K562 (cell line): ENCODE results near the gene AZU1. TPM values are rescaled to one million over a fixed set of nuclear protein-coding genes. Genes with fewer than 3 reads are reported as not detected.
A peak's percentile ranks its signal among the peaks of the same experiment; 100 is the strongest.

ENCODE experiments used
- ATAC-seq: fragments of 200-7000 bp; cut with Tn5 transposase; 3 replicates; pipeline ENCODE4 v1.9.1; 2020; ENCODE audit warnings: moderate library complexity
- BruUV-seq: library from RNA; stranded (reverse); fragments of 400-500 nt; replicated peaks from 2 replicates; lab custom pipeline; 2021; lab: Mats Ljungman, UMichigan
- CTCF ChIA-PET: fragments of 300-600 bp; formaldehyde crosslinking; extraction: SDS; loops from one replicate; lab custom pipeline; 2021; ENCODE audit warnings: low intra/inter-chr PET ratio; lab: Yijun Ruan, JAX
- POLR2A ChIA-PET: fragments of 300-600, 350-650 bp; sonication (Branson Sonifier 250); formaldehyde crosslinking; extraction: SDS; loops from one replicate; lab custom pipeline; 2021; ENCODE audit warnings: antibody characterized with exemption, inconsistent platforms; lab: Yijun Ruan, JAX
- DNase-seq, 4 experiments: peaks; one replicate each; pipeline versions ENCODE4 v3.0.0 to v3.0.0-alpha.2; 2011 to 2018; ENCODE audit warnings: low spot score in 3 of 4, mixed read lengths in 3 of 4; ENCODE audit errors: extremely low read depth in 1 of 4
- FAIRE-seq: peaks from 2 replicates; lab custom pipeline; 2011; peaks lifted over from hg19 to GRCh38; lab: Jason Lieb, UNC
- H2AFZ ChIP-seq: 2 replicates; pipeline ENCODE4 v1.6.0; 2011; ENCODE audit warnings: low read depth, low read length, control low read depth, inconsistent platforms
- H3K27ac ChIP-seq: fragments of 200-600 bp; 3 replicates; pipeline ENCODE4 v1.8.0; 2011; ENCODE audit warnings: low read depth, mild to moderate bottlenecking, control low read depth, inconsistent platforms, low read length, moderate library complexity, mixed read lengths; ENCODE audit errors: extremely low read depth
- H3K27me3 ChIP-seq, 2 experiments: fragments of 300-600 bp in 1 of 2; 2 replicates in 1 of 2; 3 replicates in 1 of 2; pipeline versions ENCODE4 v1.6.0 to v1.8.0; 2011; ENCODE audit warnings: inconsistent platforms in 2 of 2, low read length in 2 of 2, mild to moderate bottlenecking in 1 of 2, mixed read lengths in 1 of 2, moderate library complexity in 1 of 2; ENCODE audit not compliant: control insufficient read depth in 2 of 2, insufficient read depth in 2 of 2
- H3K36me3 ChIP-seq: fragments of 300-600 bp; 3 replicates; pipeline ENCODE4 v1.8.0; 2011; ENCODE audit warnings: mild to moderate bottlenecking, low read length, inconsistent platforms; ENCODE audit not compliant: control insufficient read depth, insufficient read depth
- H3K4me1 ChIP-seq, 2 experiments: fragments of 200-600 bp in 1 of 2; replicated peaks in 1 of 2; 2 replicates in 1 of 2; 3 replicates in 1 of 2; pipeline versions ENCODE4 v1.5.1 to v1.8.0; 2011; ENCODE audit warnings: inconsistent platforms in 2 of 2, low read length in 2 of 2, mild to moderate bottlenecking in 1 of 2, mixed read lengths in 1 of 2, moderate library complexity in 1 of 2; ENCODE audit not compliant: control insufficient read depth in 2 of 2, insufficient read depth in 2 of 2
- H3K4me2 ChIP-seq: 2 replicates; pipeline ENCODE4 v1.6.1; 2011; ENCODE audit warnings: low read length, control low read depth, inconsistent platforms, mixed read lengths; ENCODE audit not compliant: insufficient read depth
- H3K4me3 ChIP-seq: fragments of 200-600 bp; sonication (generic), shearing (Covaris generic); 2 replicates; pipeline ENCODE4 v1.5.1; 2016; ENCODE audit warnings: control low read depth, inconsistent platforms
- H3K79me2 ChIP-seq: fragments of 200-600 bp; 3 replicates; pipeline ENCODE4 v1.8.0; 2011; ENCODE audit warnings: low read length, inconsistent platforms; ENCODE audit not compliant: control insufficient read depth, insufficient read depth
- H3K9ac ChIP-seq, 2 experiments: 2 replicates each; pipeline versions ENCODE4 v1.6.0 to v1.6.1; 2011; ENCODE audit warnings: low read depth in 2 of 2, low read length in 2 of 2, control low read depth in 1 of 2, inconsistent platforms in 1 of 2, mild to moderate bottlenecking in 1 of 2, mixed read lengths in 1 of 2; ENCODE audit not compliant: insufficient read depth in 1 of 2
- H3K9me1 ChIP-seq: one replicate; pipeline ENCODE4 v1.6.0; 2011; ENCODE audit warnings: inconsistent platforms, mild to moderate bottlenecking, low read length, moderate library complexity; ENCODE audit not compliant: control insufficient read depth, insufficient read depth
- H3K9me3 ChIP-seq: replicated peaks from 2 replicates; pipeline ENCODE4 v1.5.1; 2011; ENCODE audit warnings: low read depth, low read length, inconsistent platforms; ENCODE audit not compliant: control insufficient read depth, insufficient read depth
- H4K20me1 ChIP-seq: replicated peaks from 2 replicates; pipeline ENCODE4 v1.6.1; 2011; ENCODE audit warnings: low read length, inconsistent platforms, mixed read lengths; ENCODE audit not compliant: control insufficient read depth, insufficient read depth
- ASH1L ChIP-seq: fragments of 450-650 bp; IDR thresholded peaks from 2 replicates; pipeline ENCODE4 v1.6.1; 2018; ENCODE audit warnings: borderline replicate concordance, mild to moderate bottlenecking, low read depth; ENCODE audit not compliant: partially characterized antibody
- ATF1 ChIP-seq, 2 experiments: fragments of 450-650 bp in 1 of 2; IDR thresholded peaks; 2 replicates each; pipeline ENCODE4 v1.6.1; 2016; ENCODE audit warnings: missing compliant biosample characterization in 1 of 2, missing genetic modification characterization in 1 of 2
- EP400 ChIP-seq: fragments of 450-650 bp; IDR thresholded peaks from 2 replicates; pipeline ENCODE4 v1.6.1; 2017; ENCODE audit warnings: antibody characterized with exemption, mild to moderate bottlenecking, moderate library complexity
- MYNN ChIP-seq, 2 experiments: sonication (generic); formaldehyde crosslinking in 1 of 2; IDR thresholded peaks; 2 replicates each; pipeline versions ENCODE4 v1.5.0 to v1.6.1; 2016 to 2020; ENCODE audit warnings: antibody characterized with exemption in 1 of 2, missing genetic modification reagents in 1 of 2
- POLR2G ChIP-seq: fragments of 200-400 bp; formaldehyde crosslinking; IDR thresholded peaks from 2 replicates; pipeline ENCODE4 v1.6.1; 2017; ENCODE audit warnings: low read depth, mild to moderate bottlenecking, antibody characterized with exemption, low read length, moderate library complexity
- RBFOX2 ChIP-seq: fragments of 200-400 bp; formaldehyde crosslinking; IDR thresholded peaks from 2 replicates; pipeline ENCODE4 v1.6.1; 2017; ENCODE audit warnings: low read depth, mild to moderate bottlenecking, low read length, moderate library complexity
- SAP30 ChIP-seq: fragments of 200-600 bp; sonication (generic); IDR thresholded peaks from 2 replicates; pipeline ENCODE4 v1.6.1; 2012; ENCODE audit warnings: borderline replicate concordance, low read depth, mild to moderate bottlenecking, moderate library complexity, low read length, control low read depth, inconsistent platforms; ENCODE audit not compliant: insufficient read depth, poor library complexity, severe bottlenecking
- SNRNP70 ChIP-seq: fragments of 200-400 bp; formaldehyde crosslinking; optimal IDR thresholded peaks from 2 replicates; pipeline ENCODE3; 2017; ENCODE audit warnings: low read depth, low read length
- TFAP4 ChIP-seq: sonication (generic); formaldehyde crosslinking; IDR thresholded peaks from 2 replicates; pipeline ENCODE4 v1.8.0; 2022; ENCODE audit warnings: missing genetic modification reagents, mild to moderate bottlenecking, moderate library complexity, borderline replicate concordance
- TFE3 ChIP-seq: fragments of 450-650 bp; formaldehyde crosslinking; IDR thresholded peaks from 2 replicates; pipeline ENCODE4 v1.4.0; 2020; ENCODE audit warnings: mild to moderate bottlenecking, mixed read lengths
- VEZF1 ChIP-seq: fragments of 200-800 bp; sonication (Bioruptor generic); IDR thresholded peaks from 2 replicates; pipeline ENCODE4 v1.6.1; 2017; ENCODE audit warnings: missing genetic modification characterization, missing compliant biosample characterization
- YY1 ChIP-seq, 3 experiments: IDR thresholded peaks; 2 replicates each; pipeline ENCODE4 v1.6.1; 2011; ENCODE audit warnings: low read length in 2 of 3, mild to moderate bottlenecking in 2 of 3, moderate library complexity in 2 of 3, borderline replicate concordance in 1 of 3, control low read depth in 1 of 3, low read depth in 1 of 3; ENCODE audit not compliant: insufficient read depth in 3 of 3, insufficient replicate concordance in 2 of 3, control insufficient read depth in 1 of 3, insufficient read length in 1 of 3; ENCODE audit errors: extremely low read depth in 1 of 3
- ZBED1 ChIP-seq: IDR thresholded peaks from 2 replicates; pipeline ENCODE4 v1.6.1; 2014
- WGBS: fragments of 100-300 bp; shearing (Covaris generic); methylation state at CpG from one replicate; pipeline ENCODE4 v1.1.6; 2016; ENCODE audit warnings: low coverage, mixed read lengths; ENCODE audit not compliant: insufficient coverage; ENCODE audit errors: missing lambda C conversion rate; 5-methylcytosine and 5-hydroxymethylcytosine counted together
- in situ Hi-C: fragments of 300-500 bp; cut with MboI; formaldehyde crosslinking; loops from 4 replicates; pipeline ENCODE4 v1.15.0; 2018; ENCODE audit warnings: inconsistent platforms, mixed read lengths
- intact Hi-C: fragments of 100-400 bp; cut with micrococcal nuclease; formaldehyde crosslinking; loops from 2 replicates; pipeline ENCODE4 v1.14.2; 2022
- polyA plus RNA-seq, 8 experiments: library from polyadenylated mRNA; depleted of rRNA in 4 of 8; stranded (reverse) in 5 of 8; unstranded in 3 of 8; fragments of >200 nt; fragmentation: Nextera tagmentation in 2 of 8; fragmentation: Illumina TruSeq in 1 of 8; extraction: Ambion mirVana in 2 of 8; extraction: Trizol in 1 of 8; gene quantifications; 2 replicates each; pipeline versions ENCODE4 v1.2.1 to v1.2.3, GENCODE V29; 2011 to 2014; ENCODE audit warnings: inconsistent platforms in 1 of 8, missing spikeins in 1 of 8
- total RNA-seq, 7 experiments: library from RNA; depleted of rRNA in 6 of 7; stranded (reverse); fragments of >200 nt in 6 of 7; fragmentation: Illumina TruSeq in 2 of 7; extraction: Trizol in 2 of 7; gene quantifications; 2 replicates each; pipeline versions ENCODE4 v1.2.1 to v1.2.3, GENCODE V29; 2011 to 2021; ENCODE audit warnings: low replicate concordance in 1 of 7

The AZU1 gene
- total and polyA plus RNA-seq, 9 of the 15 experiments (the other 6 are each of a cell fraction or from before 2014, with no cell fraction given), result 0.29 to 1.9 (median 0.59) TPM; not detected in 3

GRCh38 chr19:799076-799881 is 28.4 kb upstream of the AZU1 start:
- intact Hi-C loops, result loop anchor here (1.0 kb wide), 1 partner anchor 28 kb away; no protein-coding TSS in a partner anchor
- under 1% methylated on average over 27 of the region's 28 CpGs for WGBS
- ATAC-seq (peak; percentile 10), FAIRE-seq (peak; percentile 72), DNase-seq (peak in 3 of 4 experiments; percentile 11 to 64 (median 28))
- H4K20me1 ChIP-seq, result peaks cover 61% of the 10 kb centered on the region
- BruUV-seq, result no TSS peak
- H3K4me3 ChIP-seq, result peak overlapping the region; percentile 99
- POLR2A ChIA-PET, result interaction anchor here (0.6 to 2.4 kb wide), 15 partner anchors 9 to 342 kb away, joined by 3 to 20 read pairs (median 3); no protein-coding TSS in a partner anchor
- H3K36me3 ChIP-seq, result peaks cover 62% of the 10 kb centered on the region
- in situ Hi-C loops, result no loop called here
- peaks cover 22 to 78% of the 10 kb centered on the region in 2 experiments for H3K4me1 ChIP-seq
- peak overlapping the region; percentile 98 to 99 for H3K9ac ChIP-seq
- H3K27ac ChIP-seq, result peak overlapping the region; percentile 98
- H3K9me3 ChIP-seq, result no peaks in the 10 kb centered on the region; the same call in 1 of the 2 replicates
- peaks cover 80% of the 10 kb centered on the region for H3K79me2 ChIP-seq
- H3K27me3 ChIP-seq, result no peaks in the 10 kb centered on the region
- H2AFZ ChIP-seq, result no peak overlapping the region
- H3K9me1 ChIP-seq, result peaks cover 16% of the 10 kb centered on the region
- CTCF ChIA-PET, result interaction anchor here (0.7 to 1.1 kb wide), 2 partner anchors 28 to 122 kb away, joined by 3 read pairs; no protein-coding TSS in a partner anchor
- peak overlapping the region; percentile 85 for H3K4me2 ChIP-seq
- TF ChIP-seq VEZF1 (CRISPR knock-in tag), result peak; percentile 54
- peak; percentile 52 for TF ChIP-seq RBFOX2
- TF ChIP-seq ASH1L, result no peak
- peak; percentile 32 for TF ChIP-seq POLR2G
- 0 out of 2 replicates have a peak, but pooled peaks have one; percentile 30 for TF ChIP-seq EP400
- no peak for TF ChIP-seq ZBED1
- TF ChIP-seq SAP30, result peak; percentile 26
- TF ChIP-seq ATF1 (CRISPR knock-in tag; IDR thresholded peaks at IDR 0.05), result no peak
- peak; percentile 39; the same call in 1 of the 2 replicates for TF ChIP-seq ATF1 (tag; IDR thresholded peaks at IDR 0.05)
- 0 out of 2 replicates have a peak, but pooled peaks have one; percentile 25 for TF ChIP-seq MYNN (IDR thresholded peaks at IDR 0.05)
- no peak for TF ChIP-seq MYNN (CRISPR knock-in tag; IDR thresholded peaks at IDR 0.05)
- peak in 1 of 3 experiments; percentile 13 for TF ChIP-seq YY1 (IDR thresholded peaks at IDR 0.05; ENCODE audit: borderline replicate concordance in 1 of 3, control insufficient read depth in 1 of 3, extremely low read depth in 1 of 3, insufficient read depth in 3 of 3, insufficient read length in 1 of 3, insufficient replicate concordance in 2 of 3, low read depth in 1 of 3, low read length in 2 of 3)
- no peak for TF ChIP-seq TFE3 (CRISPR knock-in tag)
- peak; percentile 55; the same call in 1 of the 2 replicates for TF ChIP-seq TFAP4 (CRISPR knock-in tag)
- TF ChIP-seq SNRNP70, result peak; percentile 60
